Adipocyte (in vitro differentiated cells): ENCODE data around the gene CD63.
A peak's percentile ranks its signal among the peaks of the same experiment; 100 is the strongest.

Experiments used
- DNase-seq: peaks from one replicate; pipeline ENCODE4 v3.0.0-alpha.2; 2015; ENCODE audit warnings: low read depth
- H3K27me3 ChIP-seq: replicated peaks from 2 replicates; pipeline ENCODE4 v1.7.0; 2013; ENCODE audit warnings: mild to moderate bottlenecking, low read length, moderate library complexity; ENCODE audit not compliant: control insufficient read depth, insufficient read depth
- H3K36me3 ChIP-seq: 2 replicates; pipeline ENCODE4 v1.7.0; 2013; ENCODE audit warnings: low read length, mild to moderate bottlenecking, moderate library complexity; ENCODE audit not compliant: control insufficient read depth, insufficient read depth, severe bottlenecking
- H3K4me1 ChIP-seq: 2 replicates; pipeline ENCODE4 v1.7.0; 2013; ENCODE audit warnings: mild to moderate bottlenecking, low read length, moderate library complexity; ENCODE audit not compliant: control insufficient read depth, insufficient read depth
- H3K4me3 ChIP-seq: 2 replicates; pipeline ENCODE4 v1.7.0; 2013; ENCODE audit warnings: mild to moderate bottlenecking, low read length, moderate library complexity
- H3K9ac ChIP-seq: 2 replicates; pipeline ENCODE4 v1.7.0; 2013; ENCODE audit warnings: mild to moderate bottlenecking, low read length, moderate library complexity
- H3K9me3 ChIP-seq: 2 replicates; pipeline ENCODE4 v1.7.0; 2013; ENCODE audit warnings: mild to moderate bottlenecking, low read length, moderate library complexity; ENCODE audit not compliant: control insufficient read depth

The CD63 gene

GRCh38 chr12:55700255-55701018 lies 28.4 kb downstream of the CD63 start:
- Histone ChIP-seq H3K4me1 (peaks cover 38% of the 10 kb centered on the region), H3K9me3 (no peaks in the 10 kb centered on the region), H3K9ac (no peak overlapping the region), H3K27me3 (no peaks in the 10 kb centered on the region), H3K4me3 (no peak overlapping the region), H3K36me3 (peaks cover 68% of the 10 kb centered on the region)
- peak; percentile 43 for DNase-seq

- DNase-seq: no peak
- no peaks in the 10 kb centered on the region for H3K27me3 ChIP-seq
- H3K9me3 ChIP-seq: no peaks in the 10 kb centered on the region
- no peak overlapping the region for H3K4me3 ChIP-seq
- H3K9ac ChIP-seq: no peak overlapping the region
- peaks cover 71% of the 10 kb centered on the region for H3K36me3 ChIP-seq
- H3K4me1 ChIP-seq: peaks cover 29% of the 10 kb centered on the region
Measured at GRCh38 chr12:55699471-55700055, 29.2 kb downstream of the CD63 start.

- H3K4me1 ChIP-seq: peaks cover 23% of the 10 kb centered on the region
- H3K27me3 ChIP-seq: no peaks in the 10 kb centered on the region
- H3K9me3 ChIP-seq: no peaks in the 10 kb centered on the region
- H3K4me3 ChIP-seq: no peak overlapping the region
- peaks cover 77% of the 10 kb centered on the region for H3K36me3 ChIP-seq
- H3K9ac ChIP-seq: no peak overlapping the region
- no peak for DNase-seq
Measured at GRCh38 chr12:55698965-55699364, 29.8 kb downstream of the CD63 start.

- H3K4me3 ChIP-seq: no peak overlapping the region
- no peaks in the 10 kb centered on the region for H3K27me3 ChIP-seq
- H3K36me3 ChIP-seq: peaks cover 82% of the 10 kb centered on the region
- no peak for DNase-seq
- no peak overlapping the region for H3K9ac ChIP-seq
- H3K4me1 ChIP-seq: peaks cover 17% of the 10 kb centered on the region
- no peaks in the 10 kb centered on the region for H3K9me3 ChIP-seq
Measured at GRCh38 chr12:55698241-55698955, 30.4 kb downstream of the CD63 start.

GRCh38 chr12:55697686-55698085 lies 31.1 kb downstream of the CD63 start:
- H3K4me3 ChIP-seq: no peak overlapping the region
- no peaks in the 10 kb centered on the region for H3K27me3 ChIP-seq
- no peaks in the 10 kb centered on the region for H3K9me3 ChIP-seq
- DNase-seq: no peak
- H3K36me3 ChIP-seq: peaks cover 87% of the 10 kb centered on the region
- H3K9ac ChIP-seq: no peak overlapping the region
- peaks cover 10% of the 10 kb centered on the region for H3K4me1 ChIP-seq

- no peaks in the 10 kb centered on the region for H3K9me3 ChIP-seq
- H3K9ac ChIP-seq: no peak overlapping the region
- H3K27me3 ChIP-seq: no peaks in the 10 kb centered on the region
- no peak overlapping the region for H3K4me3 ChIP-seq
- no peak for DNase-seq
- peaks cover 89% of the 10 kb centered on the region for H3K36me3 ChIP-seq
- peaks cover 9% of the 10 kb centered on the region for H3K4me1 ChIP-seq
Measured at GRCh38 chr12:55696796-55697462, 31.9 kb downstream of the CD63 start.

GRCh38 chr12:55696141-55696540 lies 32.7 kb downstream of the CD63 start:
- Histone ChIP-seq H3K27me3 (no peaks in the 10 kb centered on the region), H3K9me3 (no peaks in the 10 kb centered on the region), H3K4me3 (no peak overlapping the region), H3K36me3 (peaks cover 95% of the 10 kb centered on the region), H3K4me1 (peaks cover 7% of the 10 kb centered on the region), H3K9ac (no peak overlapping the region)
- DNase-seq: no peak

- DNase-seq: no peak
- Histone ChIP-seq H3K9me3 (no peaks in the 10 kb centered on the region), H3K4me3 (no peak overlapping the region), H3K27me3 (no peaks in the 10 kb centered on the region), H3K4me1 (no peaks in the 10 kb centered on the region), H3K36me3 (peaks cover 89% of the 10 kb centered on the region), H3K9ac (no peak overlapping the region)
Measured at GRCh38 chr12:55695349-55695748, 33.5 kb downstream of the CD63 start.

- Histone ChIP-seq H3K4me3 (no peak overlapping the region), H3K36me3 (peaks cover 83% of the 10 kb centered on the region), H3K9ac (no peak overlapping the region), H3K27me3 (no peaks in the 10 kb centered on the region), H3K4me1 (no peaks in the 10 kb centered on the region), H3K9me3 (no peaks in the 10 kb centered on the region)
- no peak for DNase-seq
Measured at GRCh38 chr12:55694651-55695050, 34.2 kb downstream of the CD63 start.

GRCh38 chr12:55694188-55694515 lies 34.7 kb downstream of the CD63 start:
- H3K9ac ChIP-seq: no peak overlapping the region
- H3K4me3 ChIP-seq: no peak overlapping the region
- H3K27me3 ChIP-seq: no peaks in the 10 kb centered on the region
- peaks cover 83% of the 10 kb centered on the region for H3K36me3 ChIP-seq
- DNase-seq: no peak
- no peaks in the 10 kb centered on the region for H3K9me3 ChIP-seq
- H3K4me1 ChIP-seq: no peaks in the 10 kb centered on the region
